Measurements from ENCODE around the gene WDSUB1.

Gene WDSUB1

DNA sequence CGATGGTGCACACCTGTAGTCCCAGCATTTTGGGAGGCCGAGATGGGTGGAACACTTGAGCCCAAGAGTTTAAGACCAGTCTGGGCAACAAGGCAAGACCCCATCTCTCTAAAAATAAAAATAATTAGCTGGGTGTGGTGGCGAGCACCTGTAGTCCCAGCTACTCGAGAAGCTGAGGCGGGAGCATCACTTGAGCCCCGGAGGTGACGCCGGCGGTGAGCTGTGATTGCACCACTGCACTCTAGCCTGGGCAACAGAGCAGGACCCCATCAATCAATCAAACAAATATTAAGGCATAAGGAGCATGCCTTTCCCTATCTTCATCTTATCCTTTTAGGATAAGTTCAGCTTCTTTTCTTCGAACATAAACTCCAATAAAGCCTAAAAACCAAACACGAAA lies 1.1 kb downstream of the WDSUB1 start:
- H3K27ac ChIP-seq (ENCODE audit: low read length): peak overlapping the region; percentile 78
- TF ChIP-seq, protein P1, sequence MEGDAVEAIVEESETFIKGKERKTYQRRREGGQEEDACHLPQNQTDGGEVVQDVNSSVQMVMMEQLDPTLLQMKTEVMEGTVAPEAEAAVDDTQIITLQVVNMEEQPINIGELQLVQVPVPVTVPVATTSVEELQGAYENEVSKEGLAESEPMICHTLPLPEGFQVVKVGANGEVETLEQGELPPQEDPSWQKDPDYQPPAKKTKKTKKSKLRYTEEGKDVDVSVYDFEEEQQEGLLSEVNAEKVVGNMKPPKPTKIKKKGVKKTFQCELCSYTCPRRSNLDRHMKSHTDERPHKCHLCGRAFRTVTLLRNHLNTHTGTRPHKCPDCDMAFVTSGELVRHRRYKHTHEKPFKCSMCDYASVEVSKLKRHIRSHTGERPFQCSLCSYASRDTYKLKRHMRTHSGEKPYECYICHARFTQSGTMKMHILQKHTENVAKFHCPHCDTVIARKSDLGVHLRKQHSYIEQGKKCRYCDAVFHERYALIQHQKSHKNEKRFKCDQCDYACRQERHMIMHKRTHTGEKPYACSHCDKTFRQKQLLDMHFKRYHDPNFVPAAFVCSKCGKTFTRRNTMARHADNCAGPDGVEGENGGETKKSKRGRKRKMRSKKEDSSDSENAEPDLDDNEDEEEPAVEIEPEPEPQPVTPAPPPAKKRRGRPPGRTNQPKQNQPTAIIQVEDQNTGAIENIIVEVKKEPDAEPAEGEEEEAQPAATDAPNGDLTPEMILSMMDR (IDR thresholded peaks at IDR 0.05; ENCODE audit: borderline replicate concordance, extremely low read depth, low read length, poor library complexity, severe bottlenecking): no peak
- TF ChIP-seq EZH2 (IDR thresholded peaks at IDR 0.05; ENCODE audit: borderline replicate concordance, low read depth, low read length, severe bottlenecking): no peak
- H3K4me1 ChIP-seq (ENCODE audit: insufficient read depth, low read length): peaks cover 61% of the 10 kb centered on the region
- ATAC-seq (ENCODE audit: insufficient read depth, low read depth) (no peak), DNase-seq (no peak)
- H3K79me2 ChIP-seq (ENCODE audit: insufficient read depth, low read length): peaks cover 63% of the 10 kb centered on the region
- H3K9ac ChIP-seq (ENCODE audit: low read depth, low read length): peak overlapping the region; percentile 86
- H3K4me2 ChIP-seq (ENCODE audit: insufficient read depth, low read length): peak overlapping the region; percentile 90
- H3K36me3 ChIP-seq (ENCODE audit: insufficient read depth, low read length): peaks cover 17% of the 10 kb centered on the region
- no peak overlapping the region for H2AFZ ChIP-seq (ENCODE audit: low read depth, low read length)
- no peaks in the 10 kb centered on the region for H3K27me3 ChIP-seq (ENCODE audit: insufficient read depth, low read length, poor library complexity)
- H4K20me1 ChIP-seq (ENCODE audit: insufficient read depth, low read length): peaks cover 6% of the 10 kb centered on the region; the same call in 1 of the 2 replicates
- H3K4me3 ChIP-seq (ENCODE audit: low read depth in 1 of 2, low read length in 2 of 2): peak overlapping the region; percentile 76 to 83; a peak in 3 of 4 replicates
- no peaks in the 10 kb centered on the region for H3K9me3 ChIP-seq (ENCODE audit: insufficient read depth, low read length, severe bottlenecking)

DNA sequence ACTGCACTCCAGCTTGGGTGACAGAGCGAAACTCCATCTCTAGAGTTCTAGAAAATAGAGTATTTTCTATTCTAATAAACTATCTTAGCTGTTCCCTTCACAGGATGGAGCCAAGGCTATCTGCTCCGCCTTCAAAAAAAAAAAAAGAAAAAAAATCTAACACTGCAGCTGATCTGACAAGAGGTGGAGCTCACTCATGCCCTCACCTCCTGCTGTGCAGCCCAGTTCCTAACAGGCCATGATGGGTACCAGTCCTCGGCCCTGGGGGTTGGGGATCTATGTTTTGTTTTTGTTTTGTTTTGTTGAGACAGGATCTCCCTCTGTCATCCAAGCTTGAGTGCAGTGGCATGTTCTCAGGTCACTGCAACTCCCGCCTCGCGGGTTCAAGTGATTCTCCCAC lies 3.0 kb downstream of the WDSUB1 start:
- Histone ChIP-seq H3K79me2 (ENCODE audit: insufficient read depth, low read length) (peaks cover 78% of the 10 kb centered on the region), H3K36me3 (ENCODE audit: insufficient read depth, low read length) (peaks cover 29% of the 10 kb centered on the region), H4K20me1 (ENCODE audit: insufficient read depth, low read length) (peaks cover 6% of the 10 kb centered on the region; the same call in 1 of the 2 replicates), H3K9me3 (ENCODE audit: insufficient read depth, low read length, severe bottlenecking) (no peaks in the 10 kb centered on the region), H3K27ac (ENCODE audit: low read length) (no peak overlapping the region), H3K4me1 (ENCODE audit: insufficient read depth, low read length) (peaks cover 45% of the 10 kb centered on the region), H3K4me3 (ENCODE audit: low read depth in 1 of 2, low read length in 2 of 2) (no peak overlapping the region), H3K4me2 (ENCODE audit: insufficient read depth, low read length) (0 out of 2 replicates have a peak overlapping the region, but pooled peaks have one; percentile 6), H3K9ac (ENCODE audit: low read depth, low read length) (no peak overlapping the region), H2AFZ (ENCODE audit: low read depth, low read length) (no peak overlapping the region), H3K27me3 (ENCODE audit: insufficient read depth, low read length, poor library complexity) (no peaks in the 10 kb centered on the region)
- ATAC-seq (ENCODE audit: insufficient read depth, low read depth) (no peak), DNase-seq (no peak)
- no peak for TF ChIP-seq EZH2 (IDR thresholded peaks at IDR 0.05; ENCODE audit: borderline replicate concordance, low read depth, low read length, severe bottlenecking)
- TF ChIP-seq, protein P1 (IDR thresholded peaks at IDR 0.05; ENCODE audit: borderline replicate concordance, extremely low read depth, low read length, poor library complexity, severe bottlenecking): no peak

DNA sequence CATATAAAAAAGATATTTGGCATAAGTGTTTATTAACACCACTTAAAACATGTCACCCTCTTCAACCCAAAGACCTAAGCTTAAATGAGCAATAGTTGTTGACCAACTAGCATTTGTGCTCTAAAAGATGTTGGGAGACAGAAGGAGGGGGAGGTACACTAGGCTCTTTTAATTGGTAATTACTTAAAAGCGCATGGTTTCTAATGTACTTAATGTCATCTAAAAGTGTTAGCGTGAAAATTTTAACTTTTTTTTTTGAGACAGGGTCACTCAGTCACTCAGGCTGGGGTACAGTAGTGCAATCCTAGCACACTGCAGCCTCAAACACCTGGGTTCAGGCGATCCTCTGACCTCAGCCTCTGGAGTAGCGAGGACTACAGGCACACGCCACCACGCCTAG lies 5.5 kb downstream of the WDSUB1 start:
- DNase-seq: no peak
- H3K27me3 ChIP-seq (ENCODE audit: insufficient read depth, low read length, poor library complexity): no peaks in the 10 kb centered on the region
- H4K20me1 ChIP-seq (ENCODE audit: insufficient read depth, low read length): peaks cover 6% of the 10 kb centered on the region; the same call in 1 of the 2 replicates
- H3K36me3 ChIP-seq (ENCODE audit: insufficient read depth, low read length): peaks cover 34% of the 10 kb centered on the region
- no peak overlapping the region for H2AFZ ChIP-seq (ENCODE audit: low read depth, low read length)
- H3K79me2 ChIP-seq (ENCODE audit: insufficient read depth, low read length): peaks cover 83% of the 10 kb centered on the region
- no peak for TF ChIP-seq EZH2 (IDR thresholded peaks at IDR 0.05; ENCODE audit: borderline replicate concordance, low read depth, low read length, severe bottlenecking)
- TF ChIP-seq, protein P1 (IDR thresholded peaks at IDR 0.05; ENCODE audit: borderline replicate concordance, extremely low read depth, low read length, poor library complexity, severe bottlenecking): no peak
- H3K9me3 ChIP-seq (ENCODE audit: insufficient read depth, low read length, severe bottlenecking): no peaks in the 10 kb centered on the region
- no peak overlapping the region for H3K27ac ChIP-seq (ENCODE audit: low read length)
- H3K9ac ChIP-seq (ENCODE audit: low read depth, low read length): no peak overlapping the region
- H3K4me3 ChIP-seq (ENCODE audit: low read depth in 1 of 2, low read length in 2 of 2): no peak overlapping the region
- H3K4me2 ChIP-seq (ENCODE audit: insufficient read depth, low read length): no peak overlapping the region
- no peak for ATAC-seq (ENCODE audit: insufficient read depth, low read depth)
- H3K4me1 ChIP-seq (ENCODE audit: insufficient read depth, low read length): peaks cover 35% of the 10 kb centered on the region
